Superior temporal gyrus (tissue), 1 donor: ENCODE results near the gene ASB18.

Experiments used
- DNase-seq: peaks from one replicate; pipeline ENCODE4 v3.0.0-alpha.2; 2016; ENCODE audit errors: extremely low spot score

ASB18 gene

GRCh38 chr2:236164201-236164924 is 99.8 kb downstream of the ASB18 start:
- no peak for DNase-seq

- no peak for DNase-seq
Measured at GRCh38 chr2:236163471-236164200, 100.6 kb downstream of the ASB18 start.

GRCh38 chr2:236162882-236163470 is 101.2 kb downstream of the ASB18 start:
- no peak for DNase-seq

- no peak for DNase-seq
Measured at GRCh38 chr2:236162031-236162845, 102.0 kb downstream of the ASB18 start.

- no peak for DNase-seq
Measured at GRCh38 chr2:236161531-236161930, 102.7 kb downstream of the ASB18 start.

- DNase-seq, result no peak
Measured at GRCh38 chr2:236161082-236161462, 103.1 kb downstream of the ASB18 start.

- DNase-seq, result no peak
Measured at GRCh38 chr2:236160366-236161081, 103.7 kb downstream of the ASB18 start.

GRCh38 chr2:236159778-236160170 is 104.4 kb downstream of the ASB18 start:
- DNase-seq, result no peak

GRCh38 chr2:236158969-236159777 is 105.0 kb downstream of the ASB18 start:
- no peak for DNase-seq

GRCh38 chr2:236157815-236158498 is 106.2 kb downstream of the ASB18 start:
- DNase-seq, result no peak

- DNase-seq, result no peak
Measured at GRCh38 chr2:236157366-236157765, 106.8 kb downstream of the ASB18 start.

GRCh38 chr2:236156860-236157194 is 107.4 kb downstream of the ASB18 start:
- DNase-seq, result no peak

GRCh38 chr2:236156095-236156859 is 107.9 kb downstream of the ASB18 start:
- DNase-seq, result no peak

- DNase-seq, result no peak
Measured at GRCh38 chr2:236155406-236155805, 108.8 kb downstream of the ASB18 start.

GRCh38 chr2:236146436-236146835 is 117.8 kb downstream of the ASB18 start:
- DNase-seq, result no peak

GRCh38 chr2:236143811-236144210 is 120.4 kb downstream of the ASB18 start:
- DNase-seq, result no peak
